PC-3 (cell line): ENCODE data around the gene POLR2J. TPM values are rescaled to one million over a fixed set of nuclear protein-coding genes. Genes with fewer than 3 reads are reported as not detected.

Source experiments
- ATAC-seq: fragments of 200-7000 bp; cut with Tn5 transposase; 2 replicates; pipeline ENCODE4 v1.9.1; 2020; ENCODE audit warnings: mild to moderate bottlenecking, moderate library complexity
- BruUV-seq: library from RNA; stranded (reverse); fragments of 400-500 nt; replicated peaks from 2 replicates; lab custom pipeline; 2021; lab: Mats Ljungman, UMichigan
- CTCF ChIA-PET: fragments of 300-600 bp; sonication (Branson Sonifier 250); formaldehyde crosslinking; loops from one replicate; lab custom pipeline; 2022; ENCODE audit warnings: antibody characterized with exemption; lab: Charles Lee
- POLR2A ChIA-PET: fragments of 300-600 bp; sonication (Branson Sonifier 250); formaldehyde crosslinking; loops from one replicate; lab custom pipeline; 2022; ENCODE audit warnings: antibody characterized with exemption; ENCODE audit not compliant: unreplicated experiment; lab: Charles Lee
- DNase-seq: peaks from one replicate; pipeline ENCODE4 v3.0.0-alpha.2; 2015
- H2AFZ ChIP-seq: fragments of 300-600 bp; sonication (generic); 2 replicates; pipeline ENCODE4 v1.6.0; 2016; ENCODE audit warnings: antibody characterized with exemption, low read length
- H3F3A ChIP-seq: fragments of 300-600 bp; sonication (generic); one replicate; pipeline ENCODE4 v1.6.0; 2017; ENCODE audit warnings: antibody characterized with exemption, low read length, control low read depth, mild to moderate bottlenecking; ENCODE audit not compliant: unreplicated experiment
- H3K27ac ChIP-seq: fragments of 300-600 bp; sonication (generic); 2 replicates; pipeline ENCODE4 v1.5.1; 2016; ENCODE audit warnings: mild to moderate bottlenecking, low read length
- H3K27me3 ChIP-seq: fragments of 300-600 bp; sonication (generic); 2 replicates; pipeline ENCODE4 v1.6.1; 2016; ENCODE audit warnings: low read length, mixed read lengths
- H3K36me3 ChIP-seq: fragments of 300-600 bp; sonication (generic); 2 replicates; pipeline ENCODE4 v1.6.1; 2016; ENCODE audit warnings: low read depth, mixed run types, low read length, mixed read lengths
- H3K4me1 ChIP-seq: fragments of 300-600 bp; sonication (generic); 2 replicates; pipeline ENCODE4 v1.5.1; 2016; ENCODE audit warnings: low read length; ENCODE audit not compliant: insufficient read depth
- H3K4me2 ChIP-seq: fragments of 300-600 bp; sonication (generic); 2 replicates; pipeline ENCODE4 v1.6.0; 2016; ENCODE audit warnings: low read length
- H3K4me3 ChIP-seq: fragments of 300-600 bp; sonication (generic); 2 replicates; pipeline ENCODE4 v1.5.1; 2016; ENCODE audit warnings: mild to moderate bottlenecking, low read length, mixed read lengths
- H3K79me2 ChIP-seq: fragments of 300-600 bp; sonication (generic); 2 replicates; pipeline ENCODE4 v1.6.1; 2017; ENCODE audit warnings: low read length, mixed read lengths
- H3K9ac ChIP-seq: fragments of 300-600 bp; sonication (generic); 2 replicates; pipeline ENCODE4 v1.6.0; 2016; ENCODE audit warnings: mild to moderate bottlenecking, low read length
- H3K9me2 ChIP-seq: fragments of 300-600 bp; sonication (generic); replicated peaks from 2 replicates; pipeline ENCODE4 v1.6.1; 2016; ENCODE audit warnings: mixed run types, low read length, mixed read lengths
- H3K9me3 ChIP-seq: fragments of 300-600 bp; sonication (generic); 2 replicates; pipeline ENCODE4 v1.6.1; 2016; ENCODE audit warnings: low read length, mixed read lengths
- H4K20me1 ChIP-seq: fragments of 300-600 bp; sonication (generic); 2 replicates; pipeline ENCODE4 v1.6.1; 2016; ENCODE audit warnings: low read length, mixed read lengths
- CTCF ChIP-seq: fragments of 300-600 bp; sonication (generic); conservative IDR thresholded peaks from 2 replicates; pipeline ENCODE4 v1.5.1; 2017; ENCODE audit warnings: antibody characterized with exemption, low read depth, mild to moderate bottlenecking, low read length
- EZH2 ChIP-seq: fragments of 300-600 bp; sonication (generic); IDR thresholded peaks from one replicate; pipeline ENCODE4 v1.6.1; 2017; ENCODE audit warnings: antibody characterized with exemption, mild to moderate bottlenecking, low read length; ENCODE audit not compliant: unreplicated experiment
- EZH2phosphoT487 ChIP-seq: fragments of 300-600 bp; sonication (generic); IDR thresholded peaks from 2 replicates; pipeline ENCODE4 v1.6.1; 2018; ENCODE audit warnings: mild to moderate bottlenecking, antibody characterized with exemption, low read length, borderline replicate concordance
- intact Hi-C: fragments of 100-400 bp; cut with micrococcal nuclease; formaldehyde crosslinking; loops from 2 replicates; pipeline ENCODE4 v1.9.0; 2023
- total RNA-seq: library from RNA; depleted of rRNA; stranded (reverse); fragments of >200 nt; gene quantifications from 2 replicates; pipeline ENCODE4 v1.2.3, GENCODE V29; 2014

Gene POLR2J
- total RNA-seq, 1 experiment from 2014 or later: 101 TPM

- H3K4me1 ChIP-seq: peaks cover 15% of the 10 kb centered on the region
- H3K79me2 ChIP-seq: no peaks in the 10 kb centered on the region
- DNase-seq (no peak), ATAC-seq (no peak; the same call in 1 of the 2 replicates)
- ChIA-PET POLR2A (no interaction called here), CTCF (no interaction called here)
- H4K20me1 ChIP-seq: no peaks in the 10 kb centered on the region
- H3F3A ChIP-seq: peaks cover 6% of the 10 kb centered on the region
- H3K9ac ChIP-seq: no peak overlapping the region
- H3K9me2 ChIP-seq: no peaks in the 10 kb centered on the region
- TF ChIP-seq CTCF (no peak), EZH2 (no peak), EZH2phosphoT487 (no peak)
- peak overlapping the region; percentile 63; the same call in 1 of the 2 replicates for H2AFZ ChIP-seq
- H3K36me3 ChIP-seq: no peaks in the 10 kb centered on the region
- no TSS peak for BruUV-seq
- no peak overlapping the region for H3K27ac ChIP-seq
- no peaks in the 10 kb centered on the region for H3K9me3 ChIP-seq
- H3K4me3 ChIP-seq: peak overlapping the region; percentile 52
- H3K27me3 ChIP-seq: no peaks in the 10 kb centered on the region
- H3K4me2 ChIP-seq: peak overlapping the region; percentile 75
- intact Hi-C loops: no loop called here
These were observed 46.1 kb downstream of the POLR2J start for GRCh38 chr7:102432442-102433218.

GRCh38 chr7:102431617-102432298 is 47.0 kb downstream of the POLR2J start:
- no peak overlapping the region for H3K4me3 ChIP-seq
- peaks cover 15% of the 10 kb centered on the region for H3K4me1 ChIP-seq
- H3K36me3 ChIP-seq: no peaks in the 10 kb centered on the region
- H3K9me3 ChIP-seq: no peaks in the 10 kb centered on the region
- peak; percentile 62 for DNase-seq
- no peaks in the 10 kb centered on the region for H3K27me3 ChIP-seq
- H3K9ac ChIP-seq: no peak overlapping the region
- ChIA-PET CTCF (no interaction called here), POLR2A (no interaction called here)
- peak; percentile 67 for ATAC-seq
- intact Hi-C loops: no loop called here
- no peaks in the 10 kb centered on the region for H3K9me2 ChIP-seq
- TF ChIP-seq CTCF (no peak), EZH2 (no peak), EZH2phosphoT487 (no peak)
- H3K27ac ChIP-seq: peak overlapping the region; percentile 42
- peaks cover 6% of the 10 kb centered on the region for H3F3A ChIP-seq
- peak overlapping the region; percentile 74 for H2AFZ ChIP-seq
- H4K20me1 ChIP-seq: no peaks in the 10 kb centered on the region
- peak overlapping the region; percentile 33 for H3K4me2 ChIP-seq
- BruUV-seq: no TSS peak
- H3K79me2 ChIP-seq: no peaks in the 10 kb centered on the region
